Astrocyte of the spinal cord (primary cell): ENCODE data around the gene OLFM1.

Source experiments
- DNase-seq: peaks from one replicate; pipeline ENCODE4 v3.0.0; 2011; ENCODE audit warnings: low read depth, low spot score
- H3K4me3 ChIP-seq: 2 replicates; pipeline ENCODE4 v1.5.1; 2011; ENCODE audit warnings: low read depth, mild to moderate bottlenecking, low read length, moderate library complexity
- in situ Hi-C: cut with HindIII; loops from 2 replicates; pipeline ENCODE4 v1.10.0; 2017; ENCODE audit warnings: low sequenced_read_pairs
- TF ChIP-seq, protein P1 (sequence below): IDR thresholded peaks from 2 replicates; pipeline ENCODE4 v1.5.1; 2012; ENCODE audit warnings: low read depth, mild to moderate bottlenecking, low read length, inconsistent platforms

OLFM1 gene

DNA sequence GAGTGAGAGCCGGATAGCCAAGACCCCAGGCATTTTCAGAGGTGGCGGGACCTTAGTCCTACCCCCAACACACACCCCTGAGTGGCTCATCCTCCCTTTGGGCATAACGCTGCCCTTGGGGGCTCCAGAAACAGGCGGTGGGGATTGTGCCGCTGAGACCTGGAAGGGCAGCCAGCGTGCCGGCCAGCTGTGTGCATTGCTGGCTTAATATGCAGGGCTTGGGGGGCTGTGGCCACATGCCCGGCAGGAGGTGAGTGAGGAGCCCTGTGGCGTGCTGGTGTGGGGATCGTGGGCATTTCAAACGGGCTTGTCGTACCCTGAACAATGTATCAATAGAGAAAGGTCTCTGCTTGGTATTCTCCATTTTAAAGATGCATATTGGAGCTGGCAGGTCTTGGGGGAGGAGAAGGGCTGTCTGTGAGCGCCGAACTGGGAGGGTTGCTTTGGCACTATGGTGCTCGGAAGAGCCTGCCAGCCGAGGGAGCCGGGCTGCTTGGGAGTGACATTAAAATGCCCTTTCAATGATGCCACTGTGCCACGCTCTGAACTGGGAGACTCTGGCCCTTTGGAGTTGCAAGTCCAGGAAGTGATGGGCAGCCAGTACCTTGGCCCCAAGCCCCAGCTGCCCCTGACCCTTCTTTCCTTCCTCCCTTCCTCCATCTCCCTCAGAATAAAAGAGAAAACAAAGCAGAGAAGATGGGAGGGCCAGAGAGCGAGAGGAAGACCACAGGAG is 11.2 kb upstream of the OLFM1 start:
- TF ChIP-seq, protein P1, sequence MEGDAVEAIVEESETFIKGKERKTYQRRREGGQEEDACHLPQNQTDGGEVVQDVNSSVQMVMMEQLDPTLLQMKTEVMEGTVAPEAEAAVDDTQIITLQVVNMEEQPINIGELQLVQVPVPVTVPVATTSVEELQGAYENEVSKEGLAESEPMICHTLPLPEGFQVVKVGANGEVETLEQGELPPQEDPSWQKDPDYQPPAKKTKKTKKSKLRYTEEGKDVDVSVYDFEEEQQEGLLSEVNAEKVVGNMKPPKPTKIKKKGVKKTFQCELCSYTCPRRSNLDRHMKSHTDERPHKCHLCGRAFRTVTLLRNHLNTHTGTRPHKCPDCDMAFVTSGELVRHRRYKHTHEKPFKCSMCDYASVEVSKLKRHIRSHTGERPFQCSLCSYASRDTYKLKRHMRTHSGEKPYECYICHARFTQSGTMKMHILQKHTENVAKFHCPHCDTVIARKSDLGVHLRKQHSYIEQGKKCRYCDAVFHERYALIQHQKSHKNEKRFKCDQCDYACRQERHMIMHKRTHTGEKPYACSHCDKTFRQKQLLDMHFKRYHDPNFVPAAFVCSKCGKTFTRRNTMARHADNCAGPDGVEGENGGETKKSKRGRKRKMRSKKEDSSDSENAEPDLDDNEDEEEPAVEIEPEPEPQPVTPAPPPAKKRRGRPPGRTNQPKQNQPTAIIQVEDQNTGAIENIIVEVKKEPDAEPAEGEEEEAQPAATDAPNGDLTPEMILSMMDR, result no peak
- in situ Hi-C loops, result no loop called here
- no peak for DNase-seq
- H3K4me3 ChIP-seq, result no peak overlapping the region

- no peak overlapping the region for H3K4me3 ChIP-seq
- in situ Hi-C loops, result no loop called here
- TF ChIP-seq, protein P1, result no peak
- DNase-seq, result no peak
Observed at GRCh38 chr9:135076876-135077430, 10.5 kb upstream of the OLFM1 start.

- no peak overlapping the region for H3K4me3 ChIP-seq
- DNase-seq, result no peak
- in situ Hi-C loops, result no loop called here
- TF ChIP-seq, protein P1, result no peak
Observed at GRCh38 chr9:135077497-135078200, 9.8 kb upstream of the OLFM1 start.

GRCh38 chr9:135078361-135078821 is 9.1 kb upstream of the OLFM1 start:
- in situ Hi-C loops, result no loop called here

GRCh38 chr9:135079018-135079417 is 8.4 kb upstream of the OLFM1 start:
- TF ChIP-seq, protein P1, result no peak

More at GRCh38 chr9:135078361-135078821, 9.1 kb upstream of the OLFM1 start:
- DNase-seq, result no peak
- no peak overlapping the region for H3K4me3 ChIP-seq
- TF ChIP-seq, protein P1, result no peak

DNA sequence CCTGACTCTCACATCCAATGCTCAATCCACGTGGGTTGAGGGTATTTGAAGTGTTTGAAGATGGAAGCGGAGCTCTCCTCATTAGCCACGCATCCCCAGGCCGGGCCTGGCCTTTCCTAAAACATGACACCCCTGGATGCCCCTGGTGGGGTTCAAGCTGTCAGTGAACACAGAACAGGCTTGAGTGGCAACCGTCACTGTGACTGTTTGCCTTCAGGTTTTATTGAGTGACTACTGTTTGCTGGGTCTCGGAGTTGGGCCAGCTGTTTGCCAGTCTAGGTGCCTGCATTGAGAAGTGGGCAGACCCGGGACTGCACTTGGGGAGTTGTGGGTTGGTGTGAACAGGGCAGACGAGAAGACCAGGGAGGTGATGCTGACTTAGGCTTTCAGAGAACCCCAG is 7.8 kb upstream of the OLFM1 start:
- in situ Hi-C loops, result no loop called here
- no peak for DNase-seq
- TF ChIP-seq, protein P1, result no peak
- H3K4me3 ChIP-seq, result no peak overlapping the region

More at GRCh38 chr9:135079018-135079417, 8.4 kb upstream of the OLFM1 start:
- no peak for DNase-seq
- H3K4me3 ChIP-seq, result no peak overlapping the region
- in situ Hi-C loops, result no loop called here
